HG02970 (cell line): Measurements from ENCODE around the gene PREX1.

Experiments used
- ATAC-seq: cut with Tn5 transposase; IDR thresholded peaks from one replicate; pipeline ENCODE4 v1.9.1; 2021; ENCODE audit warnings: mild to moderate bottlenecking, moderate library complexity, moderate number of reproducible peaks; ENCODE audit not compliant: unreplicated experiment, low FRiP score

The PREX1 gene

DNA sequence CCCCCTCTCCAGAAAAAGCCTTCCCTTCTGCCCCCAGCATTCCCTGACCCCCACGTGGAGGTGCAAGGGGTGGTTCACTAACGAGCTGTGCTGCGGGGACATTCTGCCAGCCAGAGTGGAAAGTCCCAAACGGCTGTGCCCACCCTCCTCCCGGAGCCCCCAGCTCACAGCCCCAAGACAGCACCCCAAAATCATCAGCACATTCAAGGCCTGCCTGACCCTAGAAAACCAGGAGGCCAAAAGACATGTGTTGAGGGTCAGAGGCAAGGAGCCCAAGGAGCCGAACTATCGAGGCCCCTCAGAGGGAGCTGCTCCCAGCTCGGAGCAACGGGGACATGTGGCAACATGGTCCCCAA lies 197.9 kb downstream of the PREX1 start:
- no peak for ATAC-seq

DNA sequence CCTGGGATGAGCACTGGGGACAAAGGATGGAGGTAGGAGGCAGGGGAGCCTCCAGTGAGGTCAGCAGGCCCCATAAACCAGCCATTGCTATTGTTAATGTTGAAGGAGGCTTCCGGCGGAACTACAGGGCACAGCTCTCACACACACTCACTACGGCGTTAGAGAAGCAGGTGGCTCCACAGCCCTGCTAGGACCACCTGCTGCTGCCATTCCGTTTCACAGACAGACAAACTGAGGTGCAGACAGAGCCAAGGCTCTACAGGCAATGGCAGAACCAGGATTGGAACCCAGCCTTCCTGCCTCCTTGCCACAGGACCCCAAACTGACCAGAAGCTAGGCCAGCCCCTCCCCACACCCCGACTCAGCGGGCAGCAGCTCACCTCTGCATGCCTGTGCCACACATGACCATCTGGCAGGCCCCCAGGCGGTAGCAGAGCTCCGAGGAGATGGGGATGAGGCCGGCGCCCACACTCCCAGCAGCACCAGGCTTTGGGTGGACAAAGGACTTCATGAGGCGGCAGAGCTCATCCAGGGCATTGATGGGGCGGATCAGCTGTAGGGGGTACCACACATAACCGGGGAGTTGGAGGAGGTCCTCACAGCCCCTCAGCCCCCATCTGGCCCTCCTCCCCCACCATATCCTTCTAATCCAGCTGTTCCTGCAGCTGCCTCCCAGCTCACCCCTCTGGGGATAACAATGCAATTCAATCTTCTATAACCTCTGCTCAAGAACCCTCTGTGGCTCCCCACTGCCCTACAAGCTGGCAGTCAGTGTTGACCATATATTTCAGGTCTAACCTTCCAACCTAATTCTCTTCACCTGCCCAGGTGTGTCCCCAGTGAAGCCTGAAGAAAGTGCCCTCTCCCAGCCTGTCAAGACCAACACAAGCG lies 198.5 kb downstream of the PREX1 start:
- ATAC-seq: no peak

DNA sequence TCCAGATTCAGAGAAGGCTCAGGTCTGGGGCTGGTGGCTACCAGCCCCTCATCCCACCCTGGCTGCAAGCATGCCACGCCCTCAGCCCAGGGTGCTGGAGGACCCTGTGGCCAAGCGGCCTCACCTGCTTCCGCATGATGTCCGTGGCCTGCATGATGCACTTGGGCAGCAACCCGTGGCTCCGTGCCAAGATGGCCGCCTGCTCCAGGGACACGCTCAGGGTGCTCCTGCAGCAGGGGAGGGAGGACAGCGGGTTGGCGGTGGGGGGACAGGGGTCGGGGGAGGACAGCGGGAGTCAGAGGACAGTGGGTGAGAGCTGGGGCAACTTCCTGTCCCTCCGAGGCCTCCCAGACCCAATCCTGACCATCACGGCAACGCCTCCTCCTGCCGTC lies 200.1 kb downstream of the PREX1 start:
- no peak for ATAC-seq

DNA sequence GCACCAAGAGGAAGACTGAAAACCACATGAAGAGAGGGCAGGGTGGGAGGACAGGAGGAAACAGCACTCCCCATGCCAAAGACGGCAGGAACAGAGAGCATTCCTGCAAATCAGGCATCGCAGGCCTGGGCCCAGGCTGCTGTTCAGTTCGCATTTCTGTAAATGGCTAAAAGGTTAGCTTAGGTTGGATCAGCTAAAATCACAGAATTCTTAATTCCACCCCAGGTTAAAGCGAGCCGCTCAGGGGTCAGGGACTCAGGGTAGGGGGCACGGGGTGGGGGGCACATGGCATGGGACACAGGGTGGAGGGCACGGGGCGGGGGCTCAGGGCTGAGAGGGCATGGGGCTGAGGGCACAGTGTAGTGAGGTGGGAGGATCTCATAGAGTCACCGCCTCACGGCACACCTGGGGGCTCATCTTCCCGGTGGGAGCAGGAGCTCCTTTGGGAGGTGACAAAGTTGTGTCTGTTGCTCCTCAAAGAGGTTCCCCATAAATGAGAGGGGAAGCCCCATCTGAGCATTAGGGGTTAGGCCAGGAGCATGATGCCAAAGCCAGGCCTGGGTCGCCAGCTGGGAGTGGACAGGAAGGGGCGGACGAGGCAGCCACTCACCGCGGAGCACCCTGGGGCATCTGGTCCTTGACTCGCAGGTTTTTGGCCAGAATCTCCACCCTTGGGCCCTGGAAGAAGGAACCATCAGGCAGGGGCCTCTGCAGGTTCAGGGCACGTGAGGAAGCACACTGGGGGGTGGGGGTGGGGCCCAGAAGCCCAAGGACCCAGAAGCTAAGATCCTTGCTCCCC lies 200.7 kb downstream of the PREX1 start:
- no peak for ATAC-seq

DNA sequence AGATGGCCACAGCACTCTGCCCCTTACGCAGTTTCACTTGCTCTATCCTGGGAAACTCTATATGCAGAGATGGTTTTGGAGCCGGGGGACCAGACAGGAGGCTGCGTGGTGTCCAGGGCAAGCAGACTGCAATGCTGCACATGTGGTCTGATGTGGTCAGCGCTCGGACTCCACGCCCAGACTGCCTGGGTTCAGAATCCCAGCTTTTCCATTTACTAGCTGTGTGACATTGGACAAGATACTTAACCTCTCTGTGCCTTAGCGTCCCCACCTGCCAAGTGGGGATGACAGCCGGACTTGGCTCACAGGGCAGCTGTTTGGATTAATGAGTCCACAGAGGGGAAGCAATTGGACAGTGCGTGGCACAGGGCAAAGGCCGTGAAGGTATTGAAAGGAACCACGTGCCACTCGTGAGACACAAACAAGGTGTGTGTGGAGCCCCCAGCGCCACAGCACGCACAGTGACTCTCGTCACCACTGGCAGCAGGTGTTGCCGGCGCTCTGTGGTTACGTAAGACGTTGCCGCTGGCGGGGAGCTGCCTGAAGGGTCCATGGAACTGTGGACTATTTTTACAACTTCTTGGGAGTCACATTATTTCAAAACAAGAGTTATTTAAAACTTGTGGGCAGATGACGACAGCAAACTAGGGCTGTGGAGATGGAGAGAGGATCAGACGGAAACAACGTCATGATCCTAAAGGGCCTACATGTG lies 201.4 kb downstream of the PREX1 start:
- no peak for ATAC-seq

DNA sequence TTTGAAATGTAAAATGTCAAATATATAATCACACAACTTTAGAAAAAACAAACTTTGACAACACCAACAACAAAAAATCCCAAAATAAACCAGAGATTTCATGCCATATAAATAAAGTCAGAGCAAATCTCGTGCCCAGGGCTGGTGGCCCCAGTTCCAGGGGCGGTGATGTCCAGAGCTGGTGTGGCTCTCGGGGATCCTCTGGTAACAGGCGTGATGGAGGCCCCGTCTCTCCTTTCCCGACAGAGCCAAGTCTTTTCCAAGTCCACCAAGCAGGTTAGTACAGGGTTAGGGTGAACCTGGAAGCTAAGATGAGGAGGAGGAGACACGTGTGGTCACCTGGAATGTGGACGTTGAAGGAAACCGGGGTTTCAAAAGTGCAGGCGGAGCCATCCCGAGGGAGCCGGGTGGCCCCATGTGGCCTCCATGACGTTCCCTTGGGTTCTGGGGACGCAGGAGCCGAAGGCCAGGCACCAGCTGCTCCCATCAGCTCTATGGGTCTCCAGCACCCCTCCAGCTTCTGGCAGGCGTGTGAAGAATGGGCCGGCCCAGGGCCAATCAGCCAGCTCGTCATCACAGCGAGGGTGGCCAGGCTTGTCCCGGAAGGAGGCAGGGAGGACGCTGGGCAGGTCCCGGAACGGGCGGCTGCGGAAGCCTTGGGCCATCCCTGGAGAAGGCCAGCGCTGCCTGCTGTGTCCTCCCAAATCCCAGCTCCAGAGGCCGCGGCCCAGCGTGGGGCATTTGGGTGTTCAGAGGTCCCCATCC lies 202.5 kb downstream of the PREX1 start:
- no peak for ATAC-seq

DNA sequence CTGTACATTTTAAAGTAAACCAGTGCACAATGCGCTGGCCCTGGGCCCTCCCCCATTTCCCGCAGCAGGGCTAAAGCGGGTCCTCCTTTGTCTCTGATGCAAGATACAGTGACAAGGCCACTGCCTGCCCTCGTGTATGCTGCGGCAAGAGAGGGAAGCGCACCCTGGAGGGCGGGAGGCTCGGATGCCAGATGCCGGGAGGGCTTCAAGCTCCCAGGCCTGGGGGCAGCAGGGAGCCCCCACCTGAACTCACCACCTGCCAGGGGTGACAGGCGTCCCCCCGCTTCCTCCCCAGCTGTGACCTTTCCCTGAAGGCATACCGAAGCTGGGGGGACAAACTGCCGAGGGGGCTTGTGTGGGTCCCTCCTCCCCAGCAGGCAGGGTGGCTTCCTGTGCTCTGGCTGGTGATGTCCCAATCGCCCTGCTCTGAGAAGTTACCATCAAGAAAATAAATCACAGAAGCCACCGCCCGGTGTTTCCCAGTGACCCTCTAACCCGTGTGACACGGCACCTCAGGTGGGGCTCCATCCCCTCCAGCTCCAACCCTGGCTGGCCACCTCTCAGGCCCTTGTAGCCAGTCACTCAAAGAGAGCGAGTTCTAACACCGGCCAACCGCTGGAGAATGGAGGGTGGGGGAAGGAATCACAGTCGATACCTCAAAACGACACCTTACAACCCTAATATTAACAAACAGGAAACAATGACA lies 203.3 kb downstream of the PREX1 start:
- no peak for ATAC-seq

DNA sequence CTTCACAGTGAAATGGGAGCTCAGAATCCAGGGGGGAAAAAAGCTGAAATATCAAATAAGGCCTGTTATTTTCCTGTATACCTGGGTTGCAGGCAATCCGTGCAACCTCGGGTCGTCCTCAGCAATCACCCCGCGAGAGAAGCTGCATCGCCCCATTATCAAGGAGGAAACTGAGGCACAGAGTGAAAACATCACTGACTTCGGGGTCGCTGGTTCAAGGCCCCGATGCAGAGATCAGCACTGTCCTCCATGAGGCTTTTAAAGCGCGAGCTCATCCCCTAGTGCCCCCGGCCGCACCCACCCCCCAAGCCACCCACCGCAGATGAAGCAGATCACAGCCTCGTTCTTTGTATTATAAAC lies 203.9 kb downstream of the PREX1 start:
- no peak for ATAC-seq

DNA sequence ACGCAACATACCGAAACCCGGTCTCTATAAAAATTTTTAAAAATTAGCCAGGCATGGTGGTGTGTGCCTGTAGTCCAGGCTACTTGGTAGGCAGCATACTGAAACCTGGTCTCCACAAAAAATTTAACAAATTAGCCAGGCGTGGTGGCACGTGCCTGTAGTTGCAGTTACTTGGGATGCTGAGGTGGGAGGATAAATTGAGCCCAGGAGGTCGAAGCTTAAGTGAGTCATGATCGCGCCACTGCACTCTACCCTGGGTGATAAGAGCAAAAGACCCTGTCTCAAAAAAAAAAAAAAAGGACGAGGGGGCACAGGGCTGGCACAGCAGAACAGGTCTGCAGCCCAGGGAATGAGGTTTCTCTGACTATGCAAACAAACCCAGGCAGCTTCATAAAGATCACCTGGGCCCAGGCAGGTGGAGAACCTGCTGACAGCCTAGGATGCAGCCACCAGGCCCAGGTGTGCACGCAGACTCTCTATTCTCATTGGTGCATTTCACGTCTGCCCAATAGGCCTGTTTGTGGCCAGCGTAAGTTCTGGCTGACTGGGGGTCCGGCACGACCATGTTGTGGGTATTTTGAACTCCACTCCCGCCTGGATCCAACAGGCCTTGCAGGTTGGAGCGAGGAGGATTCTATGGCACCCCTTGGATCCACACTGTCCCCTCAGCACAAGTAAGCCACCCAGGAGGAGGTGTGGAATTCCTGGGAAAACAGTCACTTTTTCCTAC lies 204.5 kb downstream of the PREX1 start:
- no peak for ATAC-seq

DNA sequence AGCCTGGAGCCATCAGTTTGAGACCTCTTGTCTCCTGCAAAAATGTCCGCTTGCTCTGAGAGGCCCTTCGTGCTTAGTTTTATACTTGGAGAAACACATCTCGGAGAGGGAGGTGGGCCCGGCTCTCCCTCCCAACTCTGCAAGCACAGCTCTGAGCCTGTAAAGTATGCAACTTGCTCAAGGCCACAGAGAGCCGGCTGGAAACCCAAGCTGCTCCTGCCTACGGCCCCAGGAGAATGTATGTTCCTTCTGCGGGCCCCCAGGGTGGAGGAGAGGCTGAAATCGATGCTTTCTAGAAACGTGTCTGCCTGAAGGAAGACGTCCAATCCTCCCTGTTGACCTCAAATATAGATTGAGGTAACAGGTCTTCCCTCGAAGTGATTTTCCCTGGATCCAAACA lies 205.4 kb downstream of the PREX1 start:
- no peak for ATAC-seq

DNA sequence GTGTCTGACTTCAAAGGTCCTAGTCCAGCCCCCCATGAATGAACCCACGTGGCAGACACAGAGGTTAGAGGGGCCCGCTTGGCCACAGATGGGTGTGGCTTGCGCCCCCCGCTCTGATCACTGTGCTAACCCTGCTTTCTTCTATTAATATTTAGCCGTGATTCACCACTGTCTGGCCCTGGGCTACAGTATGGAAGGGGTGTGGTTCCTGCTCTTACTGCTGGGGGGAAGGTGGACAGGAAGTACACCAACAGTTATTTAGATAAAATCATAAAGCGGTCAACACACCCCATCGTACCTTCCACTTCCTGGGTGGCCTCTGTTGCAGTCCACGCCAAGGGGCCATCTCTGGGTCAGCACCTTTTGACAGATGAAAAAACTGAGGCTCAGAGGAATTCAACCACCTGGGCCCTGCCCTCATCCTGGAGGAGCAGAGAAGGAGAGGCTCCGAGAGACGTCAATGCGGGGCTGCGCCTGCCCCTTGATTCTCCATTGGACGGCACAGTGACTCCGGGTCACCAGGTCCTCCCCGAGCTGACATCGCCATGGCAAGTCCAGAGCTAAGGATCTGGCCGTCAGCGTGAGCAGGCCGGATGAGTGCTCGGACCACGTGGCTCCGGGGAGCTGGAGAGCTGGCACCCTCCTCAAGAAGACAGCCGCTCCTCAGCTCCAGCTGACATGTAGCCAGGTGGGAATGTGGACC lies 206.3 kb downstream of the PREX1 start:
- ATAC-seq: no peak

DNA sequence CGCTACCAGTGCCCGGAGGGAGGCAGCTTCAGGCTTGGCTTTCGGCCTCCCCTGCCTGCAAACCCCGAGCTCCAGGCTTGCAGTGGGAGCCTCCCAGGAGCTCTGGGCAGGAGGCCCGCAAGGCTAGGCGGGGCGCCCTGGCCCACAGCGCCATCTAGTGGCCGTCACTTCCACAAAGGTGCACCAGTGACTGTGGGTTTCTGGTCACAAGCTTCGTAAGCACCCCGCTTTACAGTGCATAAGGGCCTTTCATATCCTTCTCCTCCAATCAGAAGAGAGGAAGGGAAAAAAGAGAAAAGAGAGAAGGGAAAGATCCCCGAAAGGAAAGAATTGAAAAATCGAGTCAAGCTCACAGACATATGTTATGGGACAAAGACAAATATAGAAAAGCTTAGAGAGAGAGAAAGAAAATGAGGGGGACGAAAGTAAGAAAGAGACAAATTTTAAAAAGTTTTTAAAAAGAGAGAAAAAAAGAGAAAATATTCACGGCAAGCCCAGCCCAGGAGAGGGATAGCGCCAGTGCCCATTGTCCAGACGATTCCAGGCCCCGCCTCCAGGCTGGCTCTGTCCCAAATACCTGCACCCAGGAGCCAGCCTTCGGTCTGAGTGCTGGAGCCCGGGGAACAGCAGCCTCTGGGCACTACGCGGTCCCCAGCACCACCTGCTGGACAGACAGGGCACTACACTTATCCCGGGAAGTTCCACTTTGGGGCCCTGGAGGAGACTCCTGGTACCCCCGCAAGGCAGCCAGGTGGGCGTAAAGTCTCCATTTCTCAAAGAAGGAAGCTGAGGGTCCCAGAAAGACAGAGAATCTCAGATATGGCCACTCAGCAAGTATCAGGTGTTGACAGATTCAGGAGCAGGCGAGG lies 207.1 kb downstream of the PREX1 start:
- no peak for ATAC-seq

DNA sequence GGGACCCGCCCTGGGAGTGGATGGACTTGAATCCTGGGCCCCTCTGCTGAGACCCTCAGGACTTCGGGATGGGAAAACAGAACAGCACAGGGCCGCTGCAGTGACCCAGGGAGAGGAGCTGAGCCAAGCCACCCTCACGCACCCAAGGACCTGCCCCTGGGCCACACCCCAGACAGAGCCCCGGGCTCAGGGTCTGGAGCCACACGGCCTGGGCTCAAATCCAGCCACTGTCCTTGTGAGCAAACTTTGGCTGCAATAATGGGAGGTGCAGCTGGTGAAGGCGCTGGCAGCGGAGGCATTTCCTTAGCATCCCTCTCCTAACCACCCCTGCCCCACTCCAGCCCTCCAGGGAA lies 207.7 kb downstream of the PREX1 start:
- no peak for ATAC-seq

DNA sequence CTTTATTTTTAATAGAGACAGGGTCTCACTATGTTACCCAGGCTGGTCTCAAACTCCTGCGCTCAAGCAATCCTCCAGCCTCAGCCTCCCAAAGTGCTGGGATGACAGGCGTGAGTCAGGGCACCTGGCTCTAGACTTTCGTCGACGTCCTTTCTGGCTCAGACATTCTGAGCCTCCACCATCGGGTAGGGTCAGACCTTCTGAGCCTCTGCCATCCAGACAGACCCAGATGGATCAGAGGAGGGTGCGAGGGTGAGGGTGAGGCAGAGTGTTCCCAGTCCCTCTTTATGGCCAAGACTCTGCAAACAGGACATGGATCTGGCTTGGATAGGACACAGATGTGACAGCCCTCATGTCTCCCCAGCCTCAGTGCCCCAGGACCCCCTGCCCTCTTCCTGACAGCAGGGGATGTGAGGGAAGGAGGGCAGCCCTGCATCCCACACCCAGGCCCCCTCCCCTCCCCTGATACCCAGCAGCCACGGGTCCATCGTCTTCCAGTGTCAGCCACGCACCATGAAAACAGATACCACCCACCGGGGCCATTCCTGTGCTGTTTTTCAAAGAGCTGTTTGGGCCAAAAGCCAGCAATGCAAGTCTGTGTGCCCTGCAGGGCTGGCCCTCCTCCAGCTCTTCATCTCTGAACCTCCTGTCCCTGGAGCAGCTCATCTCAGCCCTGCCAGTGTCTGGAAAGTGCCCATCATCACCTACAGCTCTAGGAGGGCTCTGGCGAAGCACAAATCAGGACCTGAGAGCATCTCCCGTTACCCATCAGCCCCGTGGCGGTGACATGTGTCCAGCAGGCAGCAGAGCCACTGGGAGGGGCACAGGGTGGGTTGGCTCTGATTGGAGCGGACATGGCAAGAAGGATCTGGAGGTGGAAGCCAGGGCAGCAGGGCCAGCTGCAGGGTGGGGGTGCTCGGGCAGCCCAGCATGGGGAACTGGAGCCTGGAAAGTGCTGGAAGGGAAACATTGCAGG lies 208.4 kb downstream of the PREX1 start:
- ATAC-seq: no peak

DNA sequence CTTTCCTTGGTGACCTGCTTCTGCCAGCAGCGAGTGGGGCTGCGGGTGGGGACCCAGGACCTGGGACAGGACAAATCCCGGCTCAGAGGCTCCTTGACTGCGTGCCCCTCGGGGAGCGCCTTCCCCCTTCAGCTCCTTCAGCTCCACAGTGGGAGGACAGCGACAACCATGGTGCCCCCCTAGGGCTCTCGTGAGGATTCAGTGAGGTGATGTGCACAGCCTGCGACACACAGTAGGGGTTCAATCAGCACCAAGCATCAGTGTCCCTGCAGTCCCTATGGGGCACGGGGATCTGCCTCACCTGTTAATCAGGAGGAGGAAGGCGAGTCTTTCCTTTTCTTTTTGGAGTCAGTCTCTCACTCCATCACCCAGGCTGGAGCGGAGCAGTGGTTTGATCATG lies 209.2 kb downstream of the PREX1 start:
- no peak for ATAC-seq

DNA sequence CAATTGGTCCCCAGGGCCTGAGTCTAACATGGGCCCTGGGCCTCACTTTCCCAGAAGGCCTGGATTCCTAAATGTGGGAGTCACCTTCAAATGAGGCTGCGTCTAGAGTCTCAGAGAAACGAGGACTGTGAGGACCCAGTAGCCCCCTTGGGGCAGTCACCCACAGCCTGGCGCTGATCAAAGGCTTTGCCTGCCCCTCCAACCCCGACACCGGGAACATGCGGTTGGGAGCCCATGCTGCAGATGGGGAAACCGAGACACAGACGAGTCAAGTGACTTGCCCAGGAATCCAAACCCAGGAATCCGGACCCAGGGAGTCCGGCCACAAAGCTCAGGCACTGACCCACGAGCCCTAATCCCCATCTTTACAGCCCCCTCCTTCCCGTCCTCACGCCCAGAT lies 209.7 kb downstream of the PREX1 start:
- no peak for ATAC-seq

DNA sequence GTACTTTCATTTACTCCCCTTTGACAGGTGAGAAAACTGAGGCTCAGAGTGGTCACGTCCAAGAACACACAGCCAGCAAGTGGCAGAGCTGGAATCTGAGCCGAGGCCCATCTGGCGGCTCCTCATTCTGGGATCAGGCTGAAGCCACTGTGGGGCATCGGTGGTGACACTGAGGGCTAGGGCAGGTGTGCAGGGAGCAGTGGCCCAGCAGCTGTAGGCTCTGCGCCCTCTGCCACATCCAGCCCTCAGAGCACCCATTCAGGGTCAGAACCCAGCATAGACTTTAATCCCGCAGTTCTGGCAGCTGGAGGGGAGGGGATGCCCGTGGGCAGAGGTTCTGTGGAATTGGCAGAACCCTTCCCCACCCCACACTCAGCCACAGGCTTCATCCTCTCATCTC lies 210.3 kb downstream of the PREX1 start:
- ATAC-seq: no peak
